ENCODE results near the gene LAMA5. TPM values are rescaled to one million over a fixed set of nuclear protein-coding genes. Genes with fewer than 3 reads are reported as not detected.

LAMA5 gene
- total RNA-seq, 1 donor from 2014 or later, result 14.1 TPM

DNA sequence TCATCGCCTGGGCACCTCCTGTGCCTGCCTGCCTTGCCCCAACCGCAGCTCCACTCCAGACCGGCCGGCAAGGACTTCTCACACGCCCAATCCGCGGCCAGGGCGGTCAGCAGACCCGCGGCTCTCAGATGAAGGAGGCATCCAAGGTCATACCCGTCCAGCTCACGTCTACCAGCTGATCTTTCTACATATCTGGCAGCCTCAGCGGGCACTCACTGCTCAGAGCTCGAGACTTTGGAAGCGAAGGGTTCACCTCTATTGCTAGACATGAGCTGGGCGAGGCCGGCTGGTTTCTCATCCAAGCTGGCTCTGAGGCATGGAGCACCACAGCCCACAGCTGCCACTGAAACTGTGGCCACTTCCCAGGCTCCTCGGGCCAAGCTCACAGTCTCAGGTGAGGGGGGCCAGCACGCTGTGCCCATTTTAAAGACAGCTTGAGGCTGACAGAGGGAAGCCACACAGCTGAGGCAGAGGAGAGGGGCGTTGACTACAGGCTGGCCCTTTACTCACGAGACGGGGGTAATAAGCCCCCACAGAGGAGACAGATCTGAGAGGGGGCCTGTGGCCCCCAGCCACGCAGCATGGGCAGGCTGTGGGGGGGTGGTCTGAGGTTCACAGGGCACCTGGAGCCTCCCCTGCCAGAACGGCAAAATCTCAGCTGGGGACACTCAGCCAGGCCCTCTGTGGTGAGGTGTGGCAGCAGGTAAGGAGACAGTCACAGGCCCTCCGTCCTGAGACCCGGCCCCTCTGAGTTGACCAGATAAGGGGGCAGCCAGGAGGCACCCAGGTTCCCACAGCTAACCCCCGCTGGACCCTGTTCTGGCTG, 2.0 kb downstream of the LAMA5 start:
- no peaks in the 10 kb centered on the region for H3K36me3 ChIP-seq (ENCODE audit: control insufficient read depth in 3 of 3, insufficient read depth in 3 of 3, low read length in 3 of 3)
- peaks cover 0 to 3% (median 0%) of the 10 kb centered on the region in 3 donors for H3K27me3 ChIP-seq (ENCODE audit: control insufficient read depth in 3 of 3, insufficient read depth in 3 of 3, low read length in 3 of 3)
- peak overlapping the region; percentile 21 to 54 (median 23) for H3K4me3 ChIP-seq (ENCODE audit: low read length in 3 of 3)
- H3K9me3 ChIP-seq (ENCODE audit: control insufficient read depth in 3 of 3, low read length in 3 of 3), result no peaks in the 10 kb centered on the region
- H3K27ac ChIP-seq (ENCODE audit: low read depth, low read length), result peak overlapping the region; percentile 83
- H3K4me1 ChIP-seq (ENCODE audit: control insufficient read depth in 3 of 3, insufficient read depth in 3 of 3, low read length in 3 of 3), result peaks cover 72 to 85% (median 85%) of the 10 kb centered on the region in 3 donors
- peak overlapping the region in 2 of 3 donors; percentile 62 to 70 for H3K9ac ChIP-seq (ENCODE audit: low read depth in 1 of 3, low read length in 3 of 3)

DNA sequence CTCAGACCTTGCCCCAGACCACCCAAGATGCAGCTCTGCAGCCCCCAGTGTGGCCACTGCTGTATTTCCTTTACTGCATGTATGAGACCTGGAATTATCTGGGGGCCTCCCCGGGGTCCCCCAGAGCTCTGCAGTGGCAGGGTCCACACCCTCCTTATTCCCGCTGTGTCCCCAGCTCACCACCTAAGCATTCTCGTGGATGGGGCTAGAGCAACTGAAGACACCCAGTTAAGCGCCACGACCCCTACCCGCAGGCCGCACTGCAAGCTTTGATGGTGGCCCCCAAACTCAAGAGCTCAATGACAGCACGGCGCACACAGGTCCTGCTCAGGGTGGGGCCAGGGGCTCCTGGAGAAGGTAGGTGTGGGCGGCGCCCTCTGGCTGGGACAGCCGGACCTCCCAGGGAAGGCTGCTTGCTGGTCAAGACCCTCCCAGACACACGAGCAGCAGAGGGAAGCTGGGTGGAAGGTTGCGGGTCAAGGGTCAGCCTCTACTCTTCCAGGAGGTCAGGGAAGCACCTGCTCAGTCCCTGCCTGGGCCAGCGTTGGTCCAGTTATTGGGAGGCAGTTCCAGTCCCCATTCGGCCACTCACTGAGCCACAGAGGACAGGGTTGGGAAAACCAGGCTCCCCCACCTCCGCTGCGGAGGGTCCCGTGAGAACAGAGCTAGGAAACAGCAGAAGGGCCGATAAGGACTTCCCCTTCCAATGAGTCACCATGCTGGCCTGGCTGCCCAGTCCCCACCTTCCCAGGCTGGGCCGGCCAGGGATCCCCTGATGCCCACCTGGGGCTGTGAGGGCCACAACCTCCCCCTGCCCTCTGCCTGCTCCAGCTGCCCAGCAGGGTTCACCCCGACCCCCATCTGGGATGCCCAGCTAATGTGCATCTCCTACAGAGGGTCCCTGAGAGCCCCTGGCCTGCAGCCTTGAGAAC, 2.9 kb downstream of the LAMA5 start:
- H3K27ac ChIP-seq (ENCODE audit: low read depth, low read length), result peak overlapping the region; percentile 83
- H3K36me3 ChIP-seq (ENCODE audit: control insufficient read depth in 3 of 3, insufficient read depth in 3 of 3, low read length in 3 of 3), result no peaks in the 10 kb centered on the region
- H3K9me3 ChIP-seq (ENCODE audit: control insufficient read depth in 3 of 3, low read length in 3 of 3), result no peaks in the 10 kb centered on the region
- H3K4me1 ChIP-seq (ENCODE audit: control insufficient read depth in 3 of 3, insufficient read depth in 3 of 3, low read length in 3 of 3), result peaks cover 65 to 84% (median 79%) of the 10 kb centered on the region in 3 donors
- peaks cover 0 to 3% (median 0%) of the 10 kb centered on the region in 3 donors for H3K27me3 ChIP-seq (ENCODE audit: control insufficient read depth in 3 of 3, insufficient read depth in 3 of 3, low read length in 3 of 3)
- H3K9ac ChIP-seq (ENCODE audit: low read depth in 1 of 3, low read length in 3 of 3), result peak overlapping the region in 2 of 3 donors; percentile 62 to 70
- H3K4me3 ChIP-seq (ENCODE audit: low read length in 3 of 3), result peak overlapping the region in 2 of 3 donors; percentile 21 to 54

DNA sequence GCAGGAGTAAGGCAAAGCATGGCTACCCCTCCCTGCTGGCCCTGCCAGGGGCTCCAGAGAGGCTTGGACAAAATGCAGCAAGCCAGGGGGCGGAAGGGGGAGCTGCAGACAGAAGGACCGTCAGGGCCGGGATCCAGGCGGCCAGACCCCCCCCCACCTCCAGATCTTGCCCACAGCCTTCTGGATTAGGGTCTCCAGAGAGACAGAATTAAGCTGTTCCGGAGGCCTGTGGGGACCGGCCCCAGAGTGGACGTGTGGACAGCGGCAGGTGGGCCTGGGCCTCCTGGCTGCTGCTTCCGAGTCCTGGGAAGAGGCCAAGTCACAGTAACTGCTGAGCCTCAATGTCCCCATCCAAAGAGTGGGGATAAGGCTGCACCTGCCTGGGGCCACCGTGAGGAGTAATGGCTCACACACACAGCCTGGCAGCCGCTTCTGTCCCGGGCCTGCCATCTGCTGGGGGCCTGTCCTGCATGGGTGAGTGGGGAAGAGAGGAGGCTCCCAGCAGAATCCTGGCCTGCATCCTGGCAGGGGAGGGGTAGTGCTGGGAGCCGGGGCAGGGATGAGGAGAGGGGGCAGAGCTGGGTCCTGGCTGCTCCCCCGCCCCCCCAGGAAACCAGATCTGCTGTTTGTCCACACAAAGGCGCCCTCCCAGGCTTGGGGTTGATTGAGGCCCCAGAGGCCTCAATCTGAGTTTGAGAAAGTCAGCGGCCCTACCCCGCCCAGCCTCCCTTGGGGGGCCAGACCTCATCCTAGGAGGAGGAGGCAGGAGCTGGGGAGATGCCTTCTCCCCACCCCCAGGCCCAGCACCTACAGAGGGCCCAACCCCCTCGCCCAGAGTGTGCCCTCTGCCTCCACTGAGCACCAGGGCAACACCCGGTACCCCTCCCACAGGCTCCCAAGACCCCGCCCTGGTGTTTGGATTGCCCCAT, 3.9 kb downstream of the LAMA5 start:
- H3K4me3 ChIP-seq (ENCODE audit: low read length in 3 of 3), result no peak overlapping the region
- H3K27ac ChIP-seq (ENCODE audit: low read depth, low read length), result peak overlapping the region; percentile 83
- H3K27me3 ChIP-seq (ENCODE audit: control insufficient read depth in 3 of 3, insufficient read depth in 3 of 3, low read length in 3 of 3), result peaks cover 0 to 3% (median 0%) of the 10 kb centered on the region in 3 donors
- peaks cover 67 to 84% (median 80%) of the 10 kb centered on the region in 3 donors for H3K4me1 ChIP-seq (ENCODE audit: control insufficient read depth in 3 of 3, insufficient read depth in 3 of 3, low read length in 3 of 3)
- no peaks in the 10 kb centered on the region for H3K36me3 ChIP-seq (ENCODE audit: control insufficient read depth in 3 of 3, insufficient read depth in 3 of 3, low read length in 3 of 3)
- no peaks in the 10 kb centered on the region for H3K9me3 ChIP-seq (ENCODE audit: control insufficient read depth in 3 of 3, low read length in 3 of 3)
- H3K9ac ChIP-seq (ENCODE audit: low read depth in 1 of 3, low read length in 3 of 3), result no peak overlapping the region

DNA sequence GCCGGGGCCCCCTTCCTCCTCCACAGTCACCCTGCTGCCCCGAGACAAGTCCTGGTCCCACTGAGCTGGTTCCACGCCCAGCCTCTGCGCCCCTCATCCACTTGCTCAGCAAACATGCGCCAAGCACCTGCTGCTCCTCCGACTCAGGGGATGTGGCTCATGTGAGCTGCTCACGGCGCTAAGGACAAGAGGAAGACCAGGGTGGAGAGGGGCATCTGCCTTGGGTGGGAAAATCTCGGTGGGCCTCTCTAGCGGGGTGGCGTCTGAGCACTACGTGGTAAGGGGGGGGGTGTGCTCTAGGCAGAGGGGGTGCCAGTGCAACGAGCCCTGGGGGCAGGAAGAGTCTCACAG, 4.5 kb downstream of the LAMA5 start:
- Histone ChIP-seq H3K27me3 (ENCODE audit: control insufficient read depth in 3 of 3, insufficient read depth in 3 of 3, low read length in 3 of 3) (peaks cover 0 to 3% (median 0%) of the 10 kb centered on the region in 3 donors), H3K9me3 (ENCODE audit: control insufficient read depth in 3 of 3, low read length in 3 of 3) (no peaks in the 10 kb centered on the region), H3K36me3 (ENCODE audit: control insufficient read depth in 3 of 3, insufficient read depth in 3 of 3, low read length in 3 of 3) (no peaks in the 10 kb centered on the region), H3K9ac (ENCODE audit: low read depth in 1 of 3, low read length in 3 of 3) (peak overlapping the region in 1 of 3 donors; percentile 3), H3K4me3 (ENCODE audit: low read length in 3 of 3) (no peak overlapping the region), H3K27ac (ENCODE audit: low read depth, low read length) (no peak overlapping the region), H3K4me1 (ENCODE audit: control insufficient read depth in 3 of 3, insufficient read depth in 3 of 3, low read length in 3 of 3) (peaks cover 67 to 84% (median 80%) of the 10 kb centered on the region in 3 donors)

DNA sequence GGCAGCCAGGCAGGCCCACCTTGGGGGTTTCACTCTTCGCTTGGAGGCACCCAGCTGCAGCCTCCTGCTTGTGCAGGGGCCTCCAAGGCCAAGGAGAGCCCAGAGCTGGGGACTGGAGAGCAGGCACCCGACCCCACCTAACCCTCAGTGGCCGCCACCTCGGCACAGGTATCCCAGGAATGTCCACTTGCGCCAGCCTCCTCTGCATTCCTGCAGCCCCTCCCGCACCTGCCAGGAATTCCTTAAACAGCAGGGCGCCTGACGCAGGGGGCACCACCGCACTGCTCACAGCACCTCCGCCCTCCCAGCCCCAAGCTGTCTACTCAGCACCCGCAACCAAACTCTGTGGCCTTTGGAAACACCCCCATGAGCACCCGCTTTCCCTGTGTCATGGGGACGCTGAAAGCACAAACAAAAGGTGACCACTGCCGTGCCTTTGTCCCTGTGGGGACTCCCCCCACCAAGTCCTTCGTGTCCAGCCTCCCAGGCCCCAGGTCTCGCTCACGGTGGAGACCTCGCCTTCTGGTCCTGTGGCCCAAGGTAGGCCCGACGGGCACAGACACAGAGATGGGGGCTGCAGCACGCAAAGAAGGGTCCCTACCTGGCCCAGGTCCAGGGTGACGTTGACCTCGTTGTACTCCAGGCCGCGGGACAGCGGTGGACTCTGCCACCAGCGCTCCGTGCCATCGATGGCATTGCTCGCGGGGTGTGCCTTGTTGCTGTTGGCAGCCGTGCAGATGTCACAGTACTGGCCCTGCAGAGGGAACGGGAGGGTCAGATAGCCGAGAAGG, 5.1 kb downstream of the LAMA5 start:
- Histone ChIP-seq H3K4me3 (ENCODE audit: low read length in 3 of 3) (no peak overlapping the region), H3K4me1 (ENCODE audit: control insufficient read depth in 3 of 3, insufficient read depth in 3 of 3, low read length in 3 of 3) (peaks cover 70 to 87% (median 83%) of the 10 kb centered on the region in 3 donors), H3K36me3 (ENCODE audit: control insufficient read depth in 3 of 3, insufficient read depth in 3 of 3, low read length in 3 of 3) (no peaks in the 10 kb centered on the region), H3K9me3 (ENCODE audit: control insufficient read depth in 3 of 3, low read length in 3 of 3) (no peaks in the 10 kb centered on the region), H3K27ac (ENCODE audit: low read depth, low read length) (peak overlapping the region; percentile 25), H3K9ac (ENCODE audit: low read depth in 1 of 3, low read length in 3 of 3) (peak overlapping the region in 1 of 3 donors; percentile 3), H3K27me3 (ENCODE audit: control insufficient read depth in 3 of 3, insufficient read depth in 3 of 3, low read length in 3 of 3) (peaks cover 0 to 3% (median 0%) of the 10 kb centered on the region in 3 donors)

DNA sequence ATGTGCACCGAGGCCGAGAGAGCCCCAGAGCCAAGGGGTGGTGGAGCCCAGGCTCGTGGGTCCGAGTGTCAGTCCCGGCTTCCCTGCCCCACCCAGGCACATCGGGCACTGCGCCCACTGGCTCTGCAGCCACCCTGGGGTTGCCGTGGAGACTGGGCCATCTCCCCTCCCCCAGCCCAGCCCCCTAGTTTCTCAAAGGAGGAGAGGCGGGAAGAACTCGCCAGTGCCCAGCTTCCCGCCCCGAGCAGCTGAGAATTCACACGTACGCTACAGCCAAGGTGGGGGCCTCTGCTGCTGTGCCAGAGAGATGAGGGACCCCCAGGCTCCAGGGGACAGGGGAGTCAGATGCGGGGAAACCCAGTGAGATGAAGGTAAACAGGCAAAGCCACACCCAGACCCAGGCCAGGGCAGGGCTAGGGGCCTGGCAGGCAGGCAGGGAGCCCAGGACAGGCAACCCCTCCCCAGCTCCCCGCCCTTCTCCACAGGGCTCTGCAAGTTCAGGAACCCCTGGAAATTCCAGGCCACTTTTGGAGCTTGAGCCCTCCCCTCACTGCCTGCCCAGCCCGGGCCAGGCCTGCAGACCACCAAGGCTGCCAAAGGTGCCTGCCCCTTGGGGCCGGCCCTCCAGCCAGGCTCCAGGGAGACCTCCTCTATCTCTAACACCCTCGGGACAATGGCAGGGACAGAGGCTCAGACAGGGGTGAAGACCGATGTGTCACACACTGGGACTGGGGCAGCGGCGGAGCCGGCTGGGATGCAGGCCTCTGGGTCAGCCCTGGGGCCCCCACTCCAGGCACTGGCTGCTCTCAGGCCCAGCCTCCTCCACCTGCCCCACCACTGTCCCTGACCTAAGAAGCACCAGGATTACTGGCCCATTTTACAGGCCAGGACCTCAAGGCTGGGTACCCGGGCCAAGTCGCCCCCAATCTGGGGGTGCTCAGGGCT, 6.0 kb downstream of the LAMA5 start:
- no peak overlapping the region for H3K4me3 ChIP-seq (ENCODE audit: low read length in 3 of 3)
- peak overlapping the region in 2 of 3 donors; percentile 14 to 50 for H3K9ac ChIP-seq (ENCODE audit: low read depth in 1 of 3, low read length in 3 of 3)
- peaks cover 0 to 3% (median 0%) of the 10 kb centered on the region in 3 donors for H3K27me3 ChIP-seq (ENCODE audit: control insufficient read depth in 3 of 3, insufficient read depth in 3 of 3, low read length in 3 of 3)
- peak overlapping the region; percentile 25 for H3K27ac ChIP-seq (ENCODE audit: low read depth, low read length)
- H3K9me3 ChIP-seq (ENCODE audit: control insufficient read depth in 3 of 3, low read length in 3 of 3), result no peaks in the 10 kb centered on the region
- H3K36me3 ChIP-seq (ENCODE audit: control insufficient read depth in 3 of 3, insufficient read depth in 3 of 3, low read length in 3 of 3), result no peaks in the 10 kb centered on the region
- peaks cover 75 to 93% (median 89%) of the 10 kb centered on the region in 3 donors for H3K4me1 ChIP-seq (ENCODE audit: control insufficient read depth in 3 of 3, insufficient read depth in 3 of 3, low read length in 3 of 3)

DNA sequence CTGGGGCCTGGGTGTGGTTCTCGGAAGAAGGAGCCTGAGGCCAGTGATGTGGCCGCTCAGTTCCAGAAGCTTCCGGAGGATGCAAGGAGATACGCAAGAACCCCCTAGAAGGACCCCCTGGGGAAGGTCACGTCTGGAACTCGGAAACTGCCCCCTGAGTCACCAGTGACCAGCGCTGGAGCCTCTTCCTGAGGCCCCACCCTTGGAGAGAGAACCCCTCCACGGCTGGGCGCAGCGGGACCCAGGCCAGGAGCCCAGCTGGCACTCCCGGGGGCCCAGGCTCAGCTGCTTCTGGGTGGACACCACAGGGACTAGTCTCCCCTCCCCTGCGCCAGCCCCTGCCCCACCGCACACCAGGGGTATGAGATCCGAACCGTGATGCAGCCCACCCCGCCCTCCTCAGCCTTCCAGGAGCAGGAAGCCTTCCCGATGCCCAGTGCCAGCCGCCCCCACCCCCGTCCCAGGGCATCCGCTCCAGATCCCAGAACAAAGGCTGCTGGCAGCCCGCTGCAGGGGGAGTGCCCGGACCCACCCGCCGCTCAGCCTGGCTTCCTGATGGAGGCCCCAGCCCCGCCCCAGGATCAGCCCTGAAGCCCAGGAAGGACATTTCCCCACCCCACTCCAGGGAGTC, 7.5 kb downstream of the LAMA5 start:
- Histone ChIP-seq H3K4me3 (ENCODE audit: low read length in 3 of 3) (no peak overlapping the region), H3K9ac (ENCODE audit: low read depth in 1 of 3, low read length in 3 of 3) (peak overlapping the region in 1 of 3 donors; percentile 71), H3K27ac (ENCODE audit: low read depth, low read length) (peak overlapping the region; percentile 81), H3K36me3 (ENCODE audit: control insufficient read depth in 3 of 3, insufficient read depth in 3 of 3, low read length in 3 of 3) (no peaks in the 10 kb centered on the region), H3K4me1 (ENCODE audit: control insufficient read depth in 3 of 3, insufficient read depth in 3 of 3, low read length in 3 of 3) (peaks cover 77 to 93% (median 90%) of the 10 kb centered on the region in 3 donors), H3K27me3 (ENCODE audit: control insufficient read depth in 3 of 3, insufficient read depth in 3 of 3, low read length in 3 of 3) (no peaks in the 10 kb centered on the region), H3K9me3 (ENCODE audit: control insufficient read depth in 3 of 3, low read length in 3 of 3) (no peaks in the 10 kb centered on the region)

DNA sequence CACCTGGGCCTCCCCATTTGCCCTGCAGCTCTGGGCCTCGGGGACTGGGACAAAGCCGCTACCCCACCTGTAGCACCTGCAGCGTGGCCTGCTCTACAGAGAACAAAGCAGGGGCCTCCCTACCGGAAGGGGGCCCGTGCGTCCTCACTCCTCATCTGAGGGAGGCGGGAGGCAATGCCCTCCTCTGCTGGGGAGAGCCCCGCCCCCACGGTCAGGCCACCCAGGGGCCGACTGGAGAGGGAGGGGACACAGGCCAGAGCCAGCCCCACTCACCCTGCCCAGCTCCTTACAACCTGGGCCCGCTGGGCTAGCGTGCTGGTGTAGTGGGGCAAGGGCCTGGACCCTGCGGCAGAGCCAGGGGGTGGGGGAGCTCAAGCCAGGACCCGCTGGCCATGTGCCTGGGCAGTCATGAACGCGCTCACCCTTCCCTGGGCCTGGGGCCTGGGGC, 8.0 kb downstream of the LAMA5 start:
- Histone ChIP-seq H3K9me3 (ENCODE audit: control insufficient read depth in 3 of 3, low read length in 3 of 3) (no peaks in the 10 kb centered on the region), H3K4me3 (ENCODE audit: low read length in 3 of 3) (peak overlapping the region in 1 of 3 donors; percentile 29), H3K4me1 (ENCODE audit: control insufficient read depth in 3 of 3, insufficient read depth in 3 of 3, low read length in 3 of 3) (peaks cover 74 to 93% (median 89%) of the 10 kb centered on the region in 3 donors), H3K9ac (ENCODE audit: low read depth in 1 of 3, low read length in 3 of 3) (peak overlapping the region; percentile 53 to 71 (median 57)), H3K27ac (ENCODE audit: low read depth, low read length) (peak overlapping the region; percentile 81), H3K27me3 (ENCODE audit: control insufficient read depth in 3 of 3, insufficient read depth in 3 of 3, low read length in 3 of 3) (no peaks in the 10 kb centered on the region), H3K36me3 (ENCODE audit: control insufficient read depth in 3 of 3, insufficient read depth in 3 of 3, low read length in 3 of 3) (no peaks in the 10 kb centered on the region)
